Ovary (tissue), 3 donors: Measurements from ENCODE around the gene CEP41.

ENCODE experiments used
- CTCF ChIP-seq, 3 donors: fragments of 450-650 bp in 2 of 3; fragments of 200-600 bp in 1 of 3; IDR thresholded peaks; one replicate each; pipeline versions ENCODE4 v1.5.1 to v1.8.0; 2016 to 2022; ENCODE audit warnings: antibody characterized with exemption in 3 of 3, mild to moderate bottlenecking in 1 of 3
- POLR2A ChIP-seq: fragments of 450-650 bp; IDR thresholded peaks from one replicate; pipeline ENCODE4 v1.6.1; 2017; ENCODE audit warnings: antibody characterized with exemption, mild to moderate bottlenecking, moderate library complexity
- donor health status: DM: no; HTN: no; CAD: no.

- TF ChIP-seq POLR2A (no peak), CTCF (IDR thresholded peaks at IDR 0.05) (no peak)
These were observed 38.2 kb upstream of the CEP41 start for GRCh38 chr7:130478991-130479390.
